RWPE1 (cell line): ENCODE results near the gene IP6K3.
A peak's percentile ranks its signal among the peaks of the same experiment; 100 is the strongest.

Experiments
- CTCF ChIA-PET: fragments of 350-600 bp; sonication (Branson Sonifier 250); formaldehyde crosslinking; extraction: SDS; loops from one replicate; lab custom pipeline; 2021; lab: Yijun Ruan, JAX
- POLR2A ChIA-PET: fragments of 400-600 bp; formaldehyde crosslinking; extraction: SDS; loops from one replicate; lab custom pipeline; 2020; ENCODE audit warnings: antibody characterized with exemption; ENCODE audit not compliant: low non-redundant PET; lab: Yijun Ruan, JAX
- DNase-seq: peaks from one replicate; pipeline ENCODE4 v3.0.0; 2012; ENCODE audit warnings: low spot score
- H3K27ac ChIP-seq: fragments of 450-650 bp; 2 replicates; pipeline ENCODE4 v1.5.1; 2017
- CTCF ChIP-seq: fragments of 450-650 bp; conservative IDR thresholded peaks from 2 replicates; pipeline ENCODE4 v1.5.1; 2017; ENCODE audit warnings: low read depth, mild to moderate bottlenecking

IP6K3 gene

DNA sequence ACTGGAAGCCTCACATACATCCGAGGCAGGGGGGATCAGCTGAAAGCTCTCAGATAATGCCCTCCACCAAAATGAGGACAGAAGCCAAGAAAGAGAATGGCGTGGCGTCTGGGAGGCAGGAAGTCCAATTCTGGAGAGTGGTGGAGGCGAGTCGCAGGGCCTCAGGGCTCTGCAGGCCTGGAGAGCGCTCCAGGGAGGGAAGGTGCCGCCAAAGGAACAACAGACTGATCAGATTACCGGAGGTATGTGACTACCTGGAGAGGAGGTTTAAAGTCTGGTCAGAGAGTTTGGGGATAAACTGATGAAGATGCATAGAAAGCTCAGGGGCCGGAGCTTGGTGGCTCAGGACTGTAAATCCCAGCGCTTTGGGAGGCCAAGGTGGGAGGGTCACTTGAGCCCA, 11.2 kb upstream of the IP6K3 start:
- H3K27ac ChIP-seq: peak overlapping the region; percentile 25
- POLR2A ChIA-PET: no interaction called here
- no peak for DNase-seq
- CTCF ChIA-PET: interaction anchor here (0.6 to 1.5 kb wide), 4 partner anchors 13 to 46 kb away, joined by 3 to 7 read pairs (median 4); partner anchors contain the start of gene UQCC2
- TF ChIP-seq CTCF: no peak

GRCh38 chr6:33757113-33757512, 10.4 kb upstream of the IP6K3 start:
- ChIA-PET POLR2A (no interaction called here), CTCF (interaction anchor here (1.5 kb wide), 1 partner anchor 13 kb away, joined by 3 read pairs; no protein-coding TSS in a partner anchor)
- no peak for DNase-seq
- 0 out of 2 replicates have a peak overlapping the region, but pooled peaks have one; percentile 2 for H3K27ac ChIP-seq
- TF ChIP-seq CTCF: no peak

GRCh38 chr6:33756211-33756954, 9.7 kb upstream of the IP6K3 start:
- DNase-seq: no peak
- ChIA-PET POLR2A (no interaction called here), CTCF (no interaction called here)
- no peak for TF ChIP-seq CTCF
- 0 out of 2 replicates have a peak overlapping the region, but pooled peaks have one; percentile 2 for H3K27ac ChIP-seq

DNA sequence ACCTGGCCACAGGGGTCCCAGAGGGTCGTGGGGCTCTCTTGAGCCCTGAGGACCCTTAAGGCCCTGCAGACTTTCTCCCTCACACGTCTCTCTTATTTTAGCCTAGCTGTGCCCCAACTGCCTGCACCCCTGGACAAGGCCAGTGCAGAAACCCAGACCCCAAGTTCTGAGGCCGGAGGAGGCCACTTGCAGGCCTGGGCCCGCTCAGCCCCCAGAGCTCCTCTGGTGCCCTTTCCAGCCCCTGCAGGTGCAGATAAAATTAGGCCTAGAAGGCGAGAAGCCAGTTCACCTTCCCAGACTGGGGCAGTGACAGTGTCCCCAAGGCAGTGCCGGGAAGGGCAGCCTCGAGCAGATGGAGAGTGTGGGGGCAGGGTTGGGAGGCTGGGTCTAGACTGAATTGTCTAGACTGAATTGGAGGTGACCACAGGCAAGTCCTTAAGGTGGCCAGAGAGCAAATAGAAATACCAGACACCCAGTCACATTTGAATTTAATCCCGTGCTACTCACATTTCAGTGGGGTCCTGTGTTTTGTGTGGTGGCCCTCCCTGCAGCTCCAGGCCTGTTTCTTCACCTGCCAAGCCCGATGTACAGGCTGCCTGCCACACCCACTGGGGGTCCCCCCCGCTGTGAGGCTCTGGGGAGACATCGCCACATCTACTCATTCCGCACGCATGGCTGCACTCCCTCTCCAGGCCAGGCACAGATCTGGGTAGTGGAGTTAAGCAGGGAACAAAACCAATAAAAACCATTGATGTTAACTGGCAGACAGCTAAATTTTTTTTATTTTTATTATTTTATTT, 8.6 kb upstream of the IP6K3 start:
- no peak for TF ChIP-seq CTCF
- ChIA-PET CTCF (interaction anchor here (0.7 kb wide), 1 partner anchor 15 kb away, joined by 3 read pairs; no protein-coding TSS in a partner anchor), POLR2A (no interaction called here)
- H3K27ac ChIP-seq: peak overlapping the region; percentile 13; the same call in 1 of the 2 replicates
- DNase-seq: no peak

- ChIA-PET CTCF (no interaction called here), POLR2A (no interaction called here)
- TF ChIP-seq CTCF: no peak
- DNase-seq: no peak
- H3K27ac ChIP-seq: peak overlapping the region; percentile 95; the same call in 1 of the 2 replicates
Observed at GRCh38 chr6:33754222-33754621, 7.5 kb upstream of the IP6K3 start.

DNA sequence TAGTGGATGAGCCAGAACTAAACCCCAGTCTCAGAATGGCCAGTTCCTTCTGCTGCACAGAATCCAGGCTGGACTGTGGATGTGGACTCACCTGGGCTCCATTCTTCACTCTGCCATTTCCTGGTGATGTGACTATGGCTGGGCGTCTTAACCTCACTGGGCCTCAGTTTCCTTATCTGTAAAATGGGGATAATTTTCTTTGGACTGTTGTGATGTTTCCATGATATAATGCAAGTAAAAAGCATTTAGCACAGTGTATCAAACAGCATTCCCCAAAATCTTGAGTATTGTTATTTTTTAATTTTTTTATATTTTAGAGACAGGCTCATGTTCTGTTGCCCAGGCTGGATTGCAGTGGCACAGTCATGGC, 5.9 kb upstream of the IP6K3 start:
- ChIA-PET POLR2A (no interaction called here), CTCF (interaction anchor here (1.0 to 2.1 kb wide), 2 partner anchors 9 to 52 kb away, joined by 3 to 8 read pairs; no protein-coding TSS in a partner anchor)
- peak overlapping the region; percentile 95 for H3K27ac ChIP-seq

More for the DNA sequence above, 5.9 kb upstream of the IP6K3 start:
- TF ChIP-seq CTCF: no peak
- DNase-seq: no peak
